Measurements from ENCODE around the gene WNT6. TPM values are rescaled to one million over a fixed set of nuclear protein-coding genes. Genes with fewer than 3 reads are reported as not detected.

The WNT6 gene
- total RNA-seq, 2 experiments from 2014 or later: 0.25 to 0.34 TPM

DNA sequence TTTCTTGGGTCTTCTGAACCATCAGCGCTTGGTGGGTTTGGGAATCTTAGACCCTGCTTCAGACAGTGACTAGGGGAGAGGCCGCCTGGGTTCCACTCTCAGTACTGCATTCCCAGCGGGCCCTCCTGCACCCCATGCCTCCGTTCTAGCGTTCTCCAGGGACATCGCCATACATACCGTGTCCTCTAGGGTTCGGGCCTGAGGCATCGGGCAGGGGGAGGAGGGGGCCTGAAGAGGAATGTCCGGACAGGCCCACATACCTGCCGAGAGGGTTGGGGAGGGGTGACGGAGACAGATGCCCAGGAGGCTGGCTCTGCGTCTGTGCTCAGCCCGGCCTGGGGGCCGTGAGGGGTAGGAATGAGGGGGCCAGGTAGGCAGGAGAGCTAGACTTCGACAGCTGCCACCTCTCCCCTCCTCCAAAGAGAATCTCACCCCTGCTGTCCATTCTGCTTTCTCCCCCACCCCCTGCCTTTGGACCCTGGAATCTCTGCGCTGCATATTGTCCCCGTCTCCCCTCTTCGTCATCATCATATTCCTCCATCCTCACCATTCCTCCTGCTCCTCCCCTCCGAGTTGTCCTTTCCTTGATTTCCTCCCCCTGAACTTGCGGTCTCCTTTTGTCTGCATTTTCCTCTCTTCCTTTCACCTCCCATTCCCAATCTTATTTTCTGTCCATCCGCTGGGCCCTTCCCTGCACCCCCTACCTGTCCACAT is 13.2 kb downstream of the WNT6 start:
- ChIA-PET CTCF (interaction anchor here (1.0 to 23.0 kb wide), 8 partner anchors 8 to 107 kb away, joined by 3 to 1101 read pairs (median 4); partner anchors contain the start of gene WNT10A), POLR2A (interaction anchor here (16.8 kb wide), 1 partner anchor 22 kb away, joined by 284 read pairs; no protein-coding TSS in a partner anchor)
- no peak overlapping the region for H3K27ac Mint-ChIP-seq
- no peak for DNase-seq
- peak overlapping the region; percentile 33 for H3K4me3 Mint-ChIP-seq
- ATAC-seq: no peak
- intact Hi-C loops (cut with micrococcal nuclease): no loop called here
- peaks cover 34% of the 10 kb centered on the region for H3K4me1 Mint-ChIP-seq (ENCODE audit: low read depth)
- peaks cover 55% of the 10 kb centered on the region for H3K27me3 Mint-ChIP-seq
- no peaks in the 10 kb centered on the region for H3K9me3 Mint-ChIP-seq
- TF ChIP-seq, protein P1, sequence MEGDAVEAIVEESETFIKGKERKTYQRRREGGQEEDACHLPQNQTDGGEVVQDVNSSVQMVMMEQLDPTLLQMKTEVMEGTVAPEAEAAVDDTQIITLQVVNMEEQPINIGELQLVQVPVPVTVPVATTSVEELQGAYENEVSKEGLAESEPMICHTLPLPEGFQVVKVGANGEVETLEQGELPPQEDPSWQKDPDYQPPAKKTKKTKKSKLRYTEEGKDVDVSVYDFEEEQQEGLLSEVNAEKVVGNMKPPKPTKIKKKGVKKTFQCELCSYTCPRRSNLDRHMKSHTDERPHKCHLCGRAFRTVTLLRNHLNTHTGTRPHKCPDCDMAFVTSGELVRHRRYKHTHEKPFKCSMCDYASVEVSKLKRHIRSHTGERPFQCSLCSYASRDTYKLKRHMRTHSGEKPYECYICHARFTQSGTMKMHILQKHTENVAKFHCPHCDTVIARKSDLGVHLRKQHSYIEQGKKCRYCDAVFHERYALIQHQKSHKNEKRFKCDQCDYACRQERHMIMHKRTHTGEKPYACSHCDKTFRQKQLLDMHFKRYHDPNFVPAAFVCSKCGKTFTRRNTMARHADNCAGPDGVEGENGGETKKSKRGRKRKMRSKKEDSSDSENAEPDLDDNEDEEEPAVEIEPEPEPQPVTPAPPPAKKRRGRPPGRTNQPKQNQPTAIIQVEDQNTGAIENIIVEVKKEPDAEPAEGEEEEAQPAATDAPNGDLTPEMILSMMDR (IDR thresholded peaks at IDR 0.05): no peak
- H3K36me3 Mint-ChIP-seq (ENCODE audit: low read depth): no peaks in the 10 kb centered on the region

- DNase-seq (peak; percentile 18), ATAC-seq (peak; percentile 32)
- peaks cover 55% of the 10 kb centered on the region for H3K27me3 Mint-ChIP-seq
- TF ChIP-seq, protein P1 (IDR thresholded peaks at IDR 0.05): no peak
- no peak overlapping the region for H3K27ac Mint-ChIP-seq
- CTCF ChIA-PET: interaction anchor here (1.1 to 23.0 kb wide), 7 partner anchors 9 to 108 kb away, joined by 3 to 1101 read pairs (median 52); no protein-coding TSS in a partner anchor
- H3K4me1 Mint-ChIP-seq (ENCODE audit: low read depth): peaks cover 36% of the 10 kb centered on the region
- H3K4me3 Mint-ChIP-seq: peak overlapping the region; percentile 33
- POLR2A ChIA-PET: interaction anchor here (1.7 to 16.8 kb wide), 2 partner anchors 11 to 22 kb away, joined by 5 to 284 read pairs; no protein-coding TSS in a partner anchor
- no peaks in the 10 kb centered on the region for H3K9me3 Mint-ChIP-seq
- intact Hi-C loops (cut with micrococcal nuclease): no loop called here
- no peaks in the 10 kb centered on the region for H3K36me3 Mint-ChIP-seq (ENCODE audit: low read depth)
Measured at GRCh38 chr2:218873359-218874194, 14.0 kb downstream of the WNT6 start.

GRCh38 chr2:218875692-218876246 is 16.2 kb downstream of the WNT6 start:
- no peak overlapping the region for H3K4me3 Mint-ChIP-seq

GRCh38 chr2:218876562-218877219 is 17.1 kb downstream of the WNT6 start:
- DNase-seq (peak; percentile 84), ATAC-seq (no peak)
- intact Hi-C loops (cut with micrococcal nuclease): loop anchor here (1.0 kb wide), 1 partner anchor 22 kb away; no protein-coding TSS in a partner anchor
- Mint-ChIP-seq H3K9me3 (no peaks in the 10 kb centered on the region), H3K27me3 (peaks cover 42% of the 10 kb centered on the region), H3K27ac (no peak overlapping the region), H3K36me3 (ENCODE audit: low read depth) (peaks cover 3% of the 10 kb centered on the region), H3K4me1 (ENCODE audit: low read depth) (peaks cover 51% of the 10 kb centered on the region), H3K4me3 (no peak overlapping the region)
- TF ChIP-seq, protein P1 (IDR thresholded peaks at IDR 0.05): peak; percentile 98
- CTCF ChIA-PET: interaction anchor here (0.6 to 23.0 kb wide), 42 partner anchors 8 to 510 kb away, joined by 3 to 1101 read pairs (median 4); partner anchors contain the start of genes CDK5R2, CNPPD1, CRYBA2 and DNPEP
- POLR2A ChIA-PET: interaction anchor here (1.6 to 16.8 kb wide), 4 partner anchors 11 to 33 kb away, joined by 4 to 284 read pairs (median 16); no protein-coding TSS in a partner anchor

More at GRCh38 chr2:218875692-218876246, 16.2 kb downstream of the WNT6 start:
- ChIA-PET POLR2A (interaction anchor here (1.6 to 16.8 kb wide), 4 partner anchors 12 to 34 kb away, joined by 4 to 284 read pairs (median 16); no protein-coding TSS in a partner anchor), CTCF (interaction anchor here (0.6 to 23.0 kb wide), 37 partner anchors 9 to 511 kb away, joined by 3 to 1101 read pairs (median 5); partner anchors contain the start of genes CDK5R2, CRYBA2, DNPEP and FEV)
- ATAC-seq (no peak), DNase-seq (no peak)
- no peaks in the 10 kb centered on the region for H3K36me3 Mint-ChIP-seq (ENCODE audit: low read depth)
- intact Hi-C loops (cut with micrococcal nuclease): loop anchor here (1.0 kb wide), 1 partner anchor 23 kb away; no protein-coding TSS in a partner anchor
- H3K9me3 Mint-ChIP-seq: no peaks in the 10 kb centered on the region
- TF ChIP-seq, protein P1 (IDR thresholded peaks at IDR 0.05): no peak
- H3K27ac Mint-ChIP-seq: no peak overlapping the region
- peaks cover 46% of the 10 kb centered on the region for H3K4me1 Mint-ChIP-seq (ENCODE audit: low read depth)
- H3K27me3 Mint-ChIP-seq: peaks cover 41% of the 10 kb centered on the region

All from activated CD8-positive, alpha-beta T cell treated with anti-CD3 and anti-CD28 coated beads for 36 hours (primary cell).